LNCAP (cell line): ENCODE results near the gene ITGA1.

ENCODE experiments used
- CTCF ChIP-seq: fragments of 450-650 bp; IDR thresholded peaks from 2 replicates; pipeline ENCODE4 v1.5.1; 2017; ENCODE audit warnings: mild to moderate bottlenecking

The ITGA1 gene

GRCh38 chr5:52956014-52956413 lies 168.3 kb downstream of the ITGA1 start:
- no peak for TF ChIP-seq CTCF

DNA sequence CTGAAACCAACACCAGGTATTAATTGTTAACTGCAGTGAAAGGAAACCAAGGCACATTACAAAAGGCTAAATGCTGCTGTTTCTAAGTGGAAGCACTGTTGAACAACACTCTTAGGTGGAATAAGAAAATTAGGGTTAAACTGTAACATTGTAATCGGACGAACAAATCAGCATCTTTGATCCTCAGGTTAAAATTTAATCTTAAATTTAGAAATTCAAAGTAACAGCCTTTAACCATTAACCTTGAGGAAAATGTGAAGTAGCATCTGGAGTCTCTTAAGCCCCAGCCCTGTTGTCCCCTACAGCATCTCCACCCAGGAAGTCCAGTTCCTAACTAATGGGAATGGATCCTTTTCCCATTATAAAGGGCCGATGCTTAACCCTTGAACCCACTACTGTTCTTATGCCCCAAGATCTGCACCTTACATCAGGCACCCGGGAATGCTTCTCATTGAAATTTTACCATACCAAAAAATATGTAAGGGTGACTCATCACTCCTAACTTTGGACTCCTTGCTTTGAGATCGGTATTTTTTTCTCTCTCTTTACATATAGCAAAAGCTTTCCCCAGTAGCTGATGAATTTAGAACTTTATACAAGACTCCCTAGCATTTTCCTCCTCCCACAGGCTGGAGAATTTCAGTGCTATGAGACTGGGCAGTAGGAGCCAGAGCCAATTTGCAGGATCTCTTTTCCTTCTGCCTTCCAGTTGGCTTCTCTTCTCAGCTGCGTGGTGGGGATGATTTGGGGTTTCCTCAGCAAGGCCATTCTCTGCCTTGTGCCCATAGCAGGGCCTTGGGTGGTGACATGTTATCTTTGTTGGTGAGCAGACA lies 169.4 kb downstream of the ITGA1 start:
- TF ChIP-seq CTCF, result no peak

GRCh38 chr5:52961274-52961681 lies 173.6 kb downstream of the ITGA1 start:
- no peak for TF ChIP-seq CTCF

DNA sequence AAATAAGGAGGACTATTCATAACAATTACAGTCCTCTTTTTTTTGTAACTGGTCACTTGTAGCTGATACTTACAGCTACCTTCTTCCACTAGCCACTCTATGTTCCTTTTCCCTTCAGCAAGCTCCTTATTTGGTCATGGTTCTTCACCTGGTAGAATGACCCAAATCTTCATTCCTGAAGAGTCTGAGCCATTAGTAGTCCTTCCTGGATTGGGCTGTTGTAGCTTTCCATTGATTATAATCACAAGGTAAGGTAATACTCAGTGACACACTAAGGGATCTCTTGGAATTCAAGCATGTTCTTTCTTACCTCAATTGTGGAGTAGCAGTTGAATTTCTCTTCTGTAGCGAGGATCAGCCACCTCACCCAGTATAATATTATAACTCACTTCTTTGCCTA lies 175.9 kb downstream of the ITGA1 start:
- TF ChIP-seq CTCF, result no peak

DNA sequence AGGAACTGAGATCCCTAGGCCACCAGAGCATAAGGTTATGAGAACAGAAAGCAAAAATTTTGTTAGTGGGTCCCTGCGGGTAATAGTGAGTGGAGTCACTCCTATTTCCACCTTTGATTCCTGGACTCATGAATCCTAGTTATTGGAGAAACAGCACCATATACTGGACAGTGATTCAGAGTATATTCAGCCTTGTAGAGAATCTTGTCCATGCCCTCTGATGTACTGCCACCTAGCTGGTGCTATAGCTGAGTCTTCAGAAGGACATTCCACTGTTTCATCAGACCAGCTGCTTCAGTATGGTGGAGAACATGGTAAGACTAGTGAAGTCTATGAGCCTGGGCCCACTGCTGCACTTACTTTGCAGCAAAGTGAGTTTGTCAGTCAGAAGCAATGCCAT lies 176.4 kb downstream of the ITGA1 start:
- no peak for TF ChIP-seq CTCF

GRCh38 chr5:52977264-52977897 lies 189.7 kb downstream of the ITGA1 start:
- no peak for TF ChIP-seq CTCF

DNA sequence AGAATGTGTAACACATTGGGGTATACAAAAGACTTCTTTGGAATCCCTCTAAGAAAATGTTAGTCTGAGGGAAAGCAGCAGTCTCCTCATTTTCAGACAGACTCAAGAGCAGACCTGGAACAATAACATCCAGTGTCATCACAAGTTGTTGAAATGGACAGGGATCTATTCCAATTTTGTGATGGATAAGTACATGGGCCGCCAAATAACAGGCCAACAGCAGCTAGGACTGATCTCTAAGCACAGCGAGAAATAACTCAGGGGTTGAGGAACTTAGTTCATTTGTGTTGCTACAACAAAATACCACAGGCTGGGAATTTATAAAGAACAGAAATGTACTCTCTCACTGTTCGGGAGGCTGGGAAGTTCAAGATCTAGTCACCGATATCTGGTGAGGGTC lies 193.8 kb downstream of the ITGA1 start:
- no peak for TF ChIP-seq CTCF
